GM12875 (cell line): ENCODE measurements around the gene SORCS2.

Experiments used
- H3K4me3 ChIP-seq: one replicate; pipeline ENCODE4 v1.5.1; 2011; ENCODE audit warnings: low read depth, low read length, control low read depth
- CTCF ChIP-seq: IDR thresholded peaks from 2 replicates; pipeline ENCODE4 v1.5.1; 2011; ENCODE audit warnings: low read depth, mild to moderate bottlenecking, control low read depth, inconsistent platforms, low read length, moderate library complexity, borderline replicate concordance; ENCODE audit not compliant: insufficient read depth

The SORCS2 gene

DNA sequence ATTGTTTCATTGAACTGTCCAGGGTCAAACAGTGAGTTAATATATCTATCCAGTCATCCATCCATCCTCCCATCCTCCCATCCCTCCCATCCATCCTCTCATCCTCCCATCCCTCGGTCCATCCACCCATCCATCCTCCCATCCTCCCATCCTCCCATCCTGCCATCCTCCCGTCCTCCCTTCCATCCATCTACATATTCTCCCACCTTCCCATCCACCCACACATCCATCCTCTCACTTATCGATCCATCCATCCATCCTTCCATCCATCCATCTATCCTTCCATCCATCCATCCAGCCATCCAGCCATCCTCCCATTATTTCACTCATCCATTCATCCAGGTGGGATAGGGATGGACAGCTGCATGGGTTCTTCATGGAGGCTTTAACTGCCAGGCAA lies 277.8 kb downstream of the SORCS2 start:
- TF ChIP-seq CTCF, result no peak
- no peak overlapping the region for H3K4me3 ChIP-seq

DNA sequence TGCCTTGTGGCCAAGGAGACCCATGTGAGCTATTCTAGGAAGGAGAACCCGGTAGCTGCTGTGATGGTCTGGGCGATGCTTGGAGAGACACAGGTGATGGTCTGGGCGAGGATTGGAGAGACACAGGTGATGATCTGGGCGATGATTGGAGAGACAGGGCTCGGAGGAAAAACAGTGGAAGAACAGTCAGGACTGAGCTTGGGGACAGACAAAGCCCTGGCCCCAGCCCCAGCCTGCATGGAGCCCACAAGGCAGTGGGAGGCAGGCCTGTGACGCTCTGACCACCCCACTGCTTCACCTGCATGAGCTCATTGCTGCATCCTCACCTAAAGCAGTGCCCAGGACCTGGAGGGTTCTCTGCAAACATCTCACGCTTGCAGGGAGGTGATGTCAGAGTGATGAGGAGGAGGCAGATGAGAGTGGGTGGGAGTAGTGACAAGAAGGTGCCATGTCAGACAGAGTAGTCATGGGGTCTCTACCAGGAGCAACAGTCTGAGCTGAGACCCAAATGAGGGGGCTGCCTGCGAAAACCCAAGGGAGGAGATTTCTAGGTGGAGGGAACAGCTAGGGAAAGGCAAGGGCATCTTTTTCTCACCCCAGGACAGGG lies 278.3 kb downstream of the SORCS2 start:
- TF ChIP-seq CTCF, result no peak
- H3K4me3 ChIP-seq, result no peak overlapping the region

GRCh38 chr4:7472442-7473013 lies 280.2 kb downstream of the SORCS2 start:
- no peak for TF ChIP-seq CTCF
- H3K4me3 ChIP-seq, result no peak overlapping the region

- H3K4me3 ChIP-seq, result no peak overlapping the region
- no peak for TF ChIP-seq CTCF
Observed at GRCh38 chr4:7473081-7473480, 280.7 kb downstream of the SORCS2 start.

DNA sequence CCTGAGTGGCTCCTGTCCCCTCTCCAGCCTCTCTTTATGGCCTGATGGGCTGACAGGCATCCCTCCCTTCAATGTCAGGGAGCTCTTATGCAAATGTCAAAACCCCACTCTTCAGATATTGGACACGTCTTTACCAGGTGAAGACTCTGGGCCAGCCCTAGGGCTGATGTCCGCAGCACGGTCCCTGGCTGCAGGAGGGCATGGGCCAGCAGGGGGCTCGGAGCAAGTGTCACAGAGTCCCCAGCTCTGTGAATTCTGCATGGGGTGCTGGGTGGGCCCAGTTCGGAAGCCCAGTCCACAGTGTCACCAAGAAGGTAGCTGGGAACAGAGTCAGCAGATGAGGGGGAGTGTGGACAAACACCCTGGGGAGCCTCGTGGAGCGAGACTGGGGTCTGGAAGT lies 282.0 kb downstream of the SORCS2 start:
- no peak overlapping the region for H3K4me3 ChIP-seq
- TF ChIP-seq CTCF, result no peak

GRCh38 chr4:7475207-7475606 lies 282.9 kb downstream of the SORCS2 start:
- no peak for TF ChIP-seq CTCF
- no peak overlapping the region for H3K4me3 ChIP-seq

DNA sequence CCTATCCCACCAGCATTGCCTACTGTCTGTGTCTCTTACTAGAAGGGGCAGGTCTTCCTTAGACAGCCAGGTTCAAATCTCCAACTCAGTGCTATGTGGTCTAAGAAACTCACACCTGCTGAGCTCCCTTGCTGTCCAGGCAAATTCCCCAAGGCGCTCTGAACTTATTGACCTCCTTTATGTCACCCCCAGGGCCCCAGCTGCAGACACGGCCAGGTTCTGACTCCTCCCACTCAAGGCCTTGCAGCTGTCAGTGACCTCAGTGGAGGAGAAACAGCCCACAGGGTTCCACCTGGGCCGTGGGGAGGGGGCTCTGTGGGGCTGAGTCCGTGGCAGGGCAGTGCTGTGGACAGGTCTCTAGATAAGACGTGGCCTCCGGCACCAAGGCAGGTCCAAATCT lies 284.5 kb downstream of the SORCS2 start:
- H3K4me3 ChIP-seq, result no peak overlapping the region
- TF ChIP-seq CTCF, result no peak
